GM19397 (cell line): Measurements from ENCODE around the gene THAP9.
A peak's percentile ranks its signal among the peaks of the same experiment; 100 is the strongest.
"Not testable (repeated sequence)": the region's sequence is repeated elsewhere in the genome, so short reads cannot be mapped to it uniquely, and the experiment has no call there.

Source experiments
- ATAC-seq: cut with Tn5 transposase; IDR thresholded peaks from one replicate; pipeline ENCODE4 v1.9.1; 2021; ENCODE audit warnings: mild to moderate bottlenecking, moderate library complexity; ENCODE audit not compliant: unreplicated experiment

THAP9 gene, protein sequence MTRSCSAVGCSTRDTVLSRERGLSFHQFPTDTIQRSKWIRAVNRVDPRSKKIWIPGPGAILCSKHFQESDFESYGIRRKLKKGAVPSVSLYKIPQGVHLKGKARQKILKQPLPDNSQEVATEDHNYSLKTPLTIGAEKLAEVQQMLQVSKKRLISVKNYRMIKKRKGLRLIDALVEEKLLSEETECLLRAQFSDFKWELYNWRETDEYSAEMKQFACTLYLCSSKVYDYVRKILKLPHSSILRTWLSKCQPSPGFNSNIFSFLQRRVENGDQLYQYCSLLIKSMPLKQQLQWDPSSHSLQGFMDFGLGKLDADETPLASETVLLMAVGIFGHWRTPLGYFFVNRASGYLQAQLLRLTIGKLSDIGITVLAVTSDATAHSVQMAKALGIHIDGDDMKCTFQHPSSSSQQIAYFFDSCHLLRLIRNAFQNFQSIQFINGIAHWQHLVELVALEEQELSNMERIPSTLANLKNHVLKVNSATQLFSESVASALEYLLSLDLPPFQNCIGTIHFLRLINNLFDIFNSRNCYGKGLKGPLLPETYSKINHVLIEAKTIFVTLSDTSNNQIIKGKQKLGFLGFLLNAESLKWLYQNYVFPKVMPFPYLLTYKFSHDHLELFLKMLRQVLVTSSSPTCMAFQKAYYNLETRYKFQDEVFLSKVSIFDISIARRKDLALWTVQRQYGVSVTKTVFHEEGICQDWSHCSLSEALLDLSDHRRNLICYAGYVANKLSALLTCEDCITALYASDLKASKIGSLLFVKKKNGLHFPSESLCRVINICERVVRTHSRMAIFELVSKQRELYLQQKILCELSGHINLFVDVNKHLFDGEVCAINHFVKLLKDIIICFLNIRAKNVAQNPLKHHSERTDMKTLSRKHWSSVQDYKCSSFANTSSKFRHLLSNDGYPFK

DNA sequence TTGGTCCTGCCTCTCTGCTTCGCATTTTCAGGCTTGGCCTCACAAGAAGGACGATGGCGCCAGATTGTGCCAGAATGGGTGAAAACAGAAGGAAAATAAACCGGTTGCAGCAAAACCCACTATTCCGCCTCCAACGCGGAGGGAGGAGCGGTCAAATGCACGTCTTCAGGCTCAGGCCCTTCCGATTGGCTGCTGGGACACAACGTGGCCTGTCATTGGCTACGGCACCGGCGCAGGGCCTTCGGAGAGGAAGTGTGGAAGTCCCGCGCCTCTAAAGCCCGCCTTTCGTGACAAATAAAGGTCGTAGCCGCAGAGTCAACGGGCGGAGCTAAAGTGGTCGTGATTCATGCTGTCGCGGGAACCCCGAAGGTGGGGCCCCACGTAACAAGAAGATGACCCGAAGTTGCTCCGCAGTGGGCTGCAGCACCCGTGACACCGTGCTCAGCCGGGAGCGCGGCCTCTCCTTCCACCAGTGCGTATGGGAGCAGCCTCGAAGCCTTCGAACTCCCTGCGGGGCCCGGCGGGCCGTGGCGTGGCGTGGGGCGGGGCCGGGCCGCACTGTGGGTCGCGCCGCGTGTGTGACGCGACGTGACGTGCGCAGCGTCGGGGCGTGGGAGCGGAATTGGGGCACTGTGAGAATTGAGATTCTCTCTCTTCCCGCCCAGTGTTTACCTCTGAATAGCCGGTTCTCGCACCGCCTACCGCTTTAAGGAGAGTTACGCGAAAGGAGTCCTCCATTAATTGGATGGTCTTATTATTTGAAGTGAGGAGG lies at the start of gene THAP9:
Gene THAP9, plus strand, starts transcription at position 325 of the 772 bp plus-strand sequence. Its CDS starts 68 bp downstream, at position 393.
- peak; percentile 89 for ATAC-seq

DNA sequence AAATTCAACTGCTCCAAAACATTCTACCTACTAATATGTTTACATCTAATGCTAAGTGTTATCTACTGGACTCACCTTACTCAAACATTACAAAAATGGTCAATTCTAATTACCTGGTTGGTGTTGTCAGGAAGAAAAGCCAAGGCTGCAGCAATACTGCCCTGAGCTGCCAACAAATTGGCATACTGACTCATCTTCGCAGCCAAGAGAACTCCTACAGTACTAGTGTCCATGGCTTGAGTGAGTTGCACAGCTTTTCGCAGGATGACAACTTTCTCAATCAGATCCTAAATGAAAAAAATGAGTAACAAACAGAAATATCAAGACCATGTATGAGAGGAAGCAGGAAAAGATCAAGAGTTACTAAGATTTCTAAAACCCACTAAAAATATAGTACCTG lies 49.2 kb upstream of the THAP9 start:
- ATAC-seq, result no peak

DNA sequence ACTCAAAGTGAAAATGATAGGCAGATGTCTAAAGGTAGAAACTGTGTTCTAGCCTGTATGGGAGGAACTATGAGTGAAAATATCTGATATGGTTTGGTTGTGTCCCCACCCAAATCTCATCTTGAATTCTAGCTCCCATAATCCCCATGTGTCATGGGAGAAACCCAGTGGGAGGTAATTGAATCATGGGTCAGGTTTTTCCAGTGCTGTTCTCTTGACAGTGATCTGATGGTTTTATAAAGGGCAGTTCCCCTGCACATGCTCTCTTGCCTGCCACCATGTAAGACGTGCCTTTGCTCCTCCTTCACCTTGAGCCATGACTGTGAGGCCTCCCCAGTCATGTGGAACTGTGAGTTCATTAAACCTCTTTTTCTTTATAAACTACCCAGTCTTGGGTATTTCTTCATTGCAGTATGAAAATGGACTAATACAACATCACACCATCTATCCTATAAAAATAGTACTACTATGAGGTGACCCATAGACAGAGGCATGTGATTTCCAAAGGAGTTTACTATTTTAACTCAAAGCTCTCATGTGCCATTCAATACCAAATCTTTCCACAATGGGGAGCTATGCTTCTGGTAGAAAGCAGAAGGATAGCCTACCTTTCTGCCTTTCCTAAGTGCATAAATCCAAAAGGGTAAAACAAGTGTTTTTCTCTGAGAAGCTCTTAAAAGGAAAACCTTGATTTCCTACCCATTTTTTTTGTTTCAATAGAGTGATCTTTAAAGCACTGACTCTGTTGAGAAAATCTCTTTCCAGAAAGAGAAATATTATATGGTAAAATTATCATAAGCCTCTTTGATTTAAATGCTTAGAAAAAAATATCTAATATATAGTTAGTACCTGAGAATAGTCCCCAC lies 48.4 kb upstream of the THAP9 start:
- no peak for ATAC-seq

DNA sequence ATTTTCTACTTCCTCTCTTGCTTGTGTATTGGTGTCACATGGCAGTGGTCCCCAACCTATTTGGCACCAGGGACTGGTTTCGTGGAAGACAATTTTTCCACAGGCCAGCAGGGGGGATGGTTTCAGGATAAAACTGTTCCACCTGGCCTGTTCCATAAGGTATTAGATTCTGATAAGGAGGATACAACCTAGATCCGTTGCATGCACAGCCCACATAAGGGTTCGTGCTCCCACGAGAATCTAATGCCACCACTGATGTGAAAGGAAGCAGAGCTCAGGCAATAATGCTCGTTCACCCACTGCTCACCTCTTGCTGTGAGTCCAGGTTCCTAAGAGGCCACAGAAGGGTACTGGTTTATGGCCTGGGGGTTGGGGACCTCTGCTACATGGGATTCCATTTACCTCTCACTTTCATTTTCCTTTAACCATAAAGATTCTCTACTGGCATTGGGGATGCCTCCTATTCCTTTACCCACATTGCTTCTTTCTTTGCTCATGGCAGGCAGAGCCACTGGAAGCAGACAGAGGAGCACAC lies 47.7 kb upstream of the THAP9 start:
- no peak for ATAC-seq

DNA sequence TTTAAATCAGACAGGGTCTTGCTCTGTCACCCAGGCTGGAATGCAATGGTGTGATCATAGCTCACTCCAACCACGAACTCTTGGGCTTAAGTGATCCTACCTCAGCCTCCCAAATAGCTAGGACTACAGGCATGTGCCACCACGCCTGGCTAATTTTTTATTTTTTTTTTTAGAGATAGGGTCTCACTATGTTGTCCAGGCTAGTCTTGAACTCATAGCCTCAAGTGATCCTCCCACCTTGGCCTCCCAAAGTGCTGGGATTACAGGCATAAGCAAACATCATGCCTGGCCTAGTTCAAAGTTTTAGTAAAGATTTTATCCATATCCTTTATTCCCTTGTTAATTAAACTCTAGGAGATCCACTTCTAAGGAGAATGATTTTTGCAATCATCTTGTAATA lies 40.0 kb upstream of the THAP9 start:
- ATAC-seq, result not testable (repeated sequence)

DNA sequence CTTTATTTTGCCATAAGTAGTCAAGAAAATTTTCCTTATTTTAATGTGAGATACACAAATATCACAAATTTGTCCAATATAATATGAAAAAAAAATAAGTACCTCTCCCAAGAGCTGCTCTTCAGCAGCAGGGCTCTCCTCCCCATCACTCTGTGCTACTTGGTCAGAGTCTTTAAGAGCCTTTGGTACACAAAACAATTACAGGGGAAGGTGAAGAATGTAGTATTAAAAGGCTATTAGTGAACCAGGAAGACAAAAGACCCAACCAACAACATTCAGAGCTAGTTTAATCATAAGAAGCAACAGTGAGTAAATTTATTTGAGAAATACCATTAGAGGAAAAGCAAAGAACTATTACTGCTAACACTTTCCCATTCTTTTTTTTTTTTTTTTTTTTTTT lies 39.0 kb upstream of the THAP9 start:
- no peak for ATAC-seq

DNA sequence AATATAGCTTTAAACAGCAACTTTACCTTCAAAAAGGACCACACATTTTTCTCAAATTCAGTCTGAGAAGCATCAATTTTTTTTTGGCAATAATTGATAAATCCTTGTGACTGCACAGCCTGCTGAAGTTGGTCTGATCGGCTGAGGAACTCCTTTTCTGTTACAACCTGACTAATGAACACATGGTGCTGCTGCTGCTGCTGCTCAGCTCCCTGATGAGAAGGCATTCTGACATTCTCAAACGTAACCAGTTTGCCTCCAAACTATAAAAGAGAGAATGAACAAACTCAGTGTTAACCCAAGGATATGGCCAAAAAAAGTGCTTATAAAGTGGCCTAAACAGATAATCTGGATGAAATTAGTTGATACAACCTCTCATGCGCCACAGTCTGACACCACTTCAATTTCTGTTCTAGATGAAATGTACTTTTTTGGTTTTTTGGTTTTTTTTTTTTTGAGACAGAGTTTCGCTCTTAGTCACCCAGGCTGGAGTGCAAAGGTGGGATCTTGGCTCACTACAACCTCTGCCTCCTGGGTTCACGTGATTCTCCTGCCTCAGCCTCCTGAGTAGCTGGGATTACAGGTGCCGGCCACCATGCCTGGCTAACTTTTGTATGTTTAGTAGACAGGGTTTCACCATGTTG lies 36.1 kb upstream of the THAP9 start:
- no peak for ATAC-seq

DNA sequence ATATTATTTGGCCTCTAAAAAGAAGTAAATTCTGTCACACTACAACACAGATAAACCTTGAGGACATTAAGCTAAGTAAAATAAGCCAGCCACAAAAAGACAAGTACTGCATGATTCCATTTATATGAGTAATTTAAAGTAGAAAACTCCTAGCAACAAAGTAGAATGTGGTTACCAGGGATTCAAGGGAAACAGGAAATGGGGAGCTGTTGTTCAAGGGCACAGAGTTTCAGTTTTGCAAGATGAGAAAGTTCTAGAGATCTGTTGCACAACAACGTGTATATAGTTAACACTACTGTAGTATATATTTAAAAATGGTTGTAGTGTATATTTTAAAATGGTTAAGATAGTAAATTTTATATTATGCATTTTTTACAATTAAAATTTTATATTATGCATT lies 34.9 kb upstream of the THAP9 start:
- no peak for ATAC-seq

DNA sequence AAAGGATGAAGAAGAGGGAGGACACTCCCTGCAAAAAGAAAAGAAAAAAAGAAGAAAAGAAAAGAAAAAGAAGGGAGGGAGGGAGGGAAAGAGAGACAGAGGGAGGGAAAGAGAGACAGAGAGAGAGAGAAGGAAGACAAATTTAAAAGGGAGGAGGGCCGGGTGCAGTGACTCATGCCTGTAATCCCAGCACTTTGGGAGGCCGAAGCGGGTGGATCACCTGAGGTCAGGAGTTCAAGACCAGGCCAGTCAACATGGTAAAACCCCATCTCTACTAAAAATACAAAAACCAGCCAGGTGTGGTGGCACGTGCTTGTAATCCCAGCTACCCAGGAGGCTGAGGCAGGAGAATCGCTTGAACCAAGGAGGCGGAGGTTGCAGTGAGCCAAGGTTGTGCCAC lies 34.5 kb upstream of the THAP9 start:
- not testable (repeated sequence) for ATAC-seq

DNA sequence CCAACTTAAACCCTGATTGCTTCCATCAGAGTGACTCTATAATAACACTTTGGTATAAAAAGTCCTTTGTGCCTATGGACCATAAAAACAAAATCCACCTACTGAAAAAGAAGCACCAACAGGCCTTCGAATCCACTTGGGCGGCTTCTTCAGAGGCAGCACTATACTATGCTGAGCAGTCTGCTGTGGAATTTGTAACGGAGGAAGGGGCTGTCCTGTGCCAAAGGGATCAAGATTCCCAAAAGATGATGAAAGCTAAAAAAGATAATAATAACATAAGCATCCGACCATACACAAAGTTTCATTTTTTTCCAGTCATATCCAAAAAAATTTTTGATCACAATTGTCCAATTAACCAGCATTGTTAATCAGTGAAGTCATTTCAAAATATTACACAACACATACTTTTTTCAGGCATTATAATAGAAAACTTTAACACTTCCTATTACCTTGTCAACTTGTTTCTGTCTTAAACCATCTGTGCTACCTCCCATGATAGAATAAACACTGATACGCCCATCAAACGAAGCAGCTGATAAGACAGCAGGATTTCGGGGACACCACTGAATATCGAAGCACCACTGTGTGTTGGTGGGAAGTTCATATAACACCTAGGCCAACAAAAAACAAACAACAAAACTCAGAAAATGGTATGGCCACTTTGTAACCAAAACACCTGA lies 33.7 kb upstream of the THAP9 start:
- no peak for ATAC-seq

DNA sequence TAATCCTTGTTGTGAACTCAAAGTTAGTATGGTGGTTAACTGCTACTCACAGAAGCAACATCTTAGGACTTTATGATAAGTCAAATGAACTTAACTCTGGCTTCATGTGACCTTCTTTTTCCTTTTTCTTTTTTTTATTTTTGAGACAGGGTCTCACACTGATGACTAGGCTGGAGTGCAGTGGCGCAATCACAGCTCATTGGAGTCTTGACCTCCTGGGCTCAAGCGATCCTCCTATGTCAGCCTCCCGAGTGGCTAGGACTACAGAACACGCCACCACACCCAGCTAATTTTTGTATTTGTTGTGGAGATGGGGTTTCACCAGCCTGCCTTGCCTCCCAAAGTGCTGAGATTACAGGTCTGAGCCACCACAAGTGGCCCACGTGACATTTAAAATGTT lies 32.0 kb upstream of the THAP9 start:
- no peak for ATAC-seq

DNA sequence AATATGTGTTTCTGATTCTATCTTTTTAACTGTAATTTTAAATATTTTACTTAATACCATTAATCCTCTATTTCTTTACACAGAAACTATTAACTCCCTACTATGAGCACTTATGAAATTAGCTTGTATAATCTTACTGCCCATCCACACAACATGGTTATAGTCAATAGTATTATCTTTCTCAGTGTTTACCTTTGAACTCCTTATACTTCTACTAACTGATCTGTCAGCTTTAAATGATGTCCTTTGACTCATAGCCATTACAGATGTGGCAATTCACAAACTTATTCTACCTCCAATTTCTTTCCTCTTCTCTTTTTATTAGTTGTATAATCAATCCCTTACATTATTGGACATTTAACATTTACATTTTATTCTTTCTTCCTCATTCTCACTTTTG lies 15.1 kb upstream of the THAP9 start:
- no peak for ATAC-seq

DNA sequence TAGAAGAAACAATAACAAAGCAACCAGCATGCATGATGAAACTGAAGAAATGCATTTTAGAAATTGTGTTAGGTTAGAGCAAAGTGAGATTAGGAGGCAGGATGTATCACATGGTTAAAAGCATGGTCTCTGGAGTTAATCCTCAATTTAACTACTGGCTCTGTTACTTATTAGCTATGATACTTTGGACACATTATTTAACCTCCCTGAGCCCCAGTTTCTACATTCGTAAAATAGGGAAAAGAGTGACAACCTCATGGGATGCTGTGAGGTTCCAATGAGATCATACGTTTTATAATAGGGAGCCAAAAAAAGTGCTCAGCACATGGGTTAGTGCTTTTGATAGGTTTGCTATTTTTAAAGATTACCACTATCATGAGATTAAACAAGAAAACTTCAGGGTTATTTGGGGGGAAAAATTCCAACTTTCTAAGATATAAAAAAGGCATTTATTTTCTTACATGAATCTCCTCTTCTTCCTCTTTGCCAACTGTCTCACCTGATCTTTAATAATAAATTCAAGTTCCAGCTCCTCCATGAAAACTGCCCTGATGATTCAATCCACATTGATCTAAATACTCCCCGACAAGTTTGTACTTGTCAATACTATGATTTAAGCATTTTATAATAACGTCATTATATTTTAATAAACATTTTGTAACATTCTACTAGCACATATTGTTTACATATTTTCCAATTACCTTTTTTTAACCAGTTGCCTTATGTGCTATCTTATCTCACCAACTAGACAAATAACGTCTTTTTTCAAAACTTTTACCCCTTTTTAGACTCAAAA lies 14.2 kb upstream of the THAP9 start:
- ATAC-seq, result no peak

DNA sequence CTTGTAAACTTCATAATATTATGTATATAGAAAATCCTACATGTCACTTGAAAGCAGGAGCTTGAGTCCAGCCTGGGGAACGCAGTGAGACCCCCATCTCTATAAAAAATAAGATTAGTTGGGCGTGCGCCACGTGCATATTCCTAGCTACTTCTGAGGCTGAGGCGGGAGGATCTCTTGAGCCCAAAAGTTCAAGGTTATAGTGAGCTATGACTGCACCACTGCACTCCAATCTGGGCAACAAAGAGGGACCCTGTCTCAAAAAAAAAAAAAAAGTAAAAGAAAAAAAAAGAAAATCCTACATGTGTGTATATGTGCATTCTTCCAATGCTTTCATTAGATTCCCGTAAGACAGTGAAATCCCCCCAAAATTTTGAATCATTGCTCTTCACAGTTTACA lies 11.2 kb upstream of the THAP9 start:
- ATAC-seq, result no peak

DNA sequence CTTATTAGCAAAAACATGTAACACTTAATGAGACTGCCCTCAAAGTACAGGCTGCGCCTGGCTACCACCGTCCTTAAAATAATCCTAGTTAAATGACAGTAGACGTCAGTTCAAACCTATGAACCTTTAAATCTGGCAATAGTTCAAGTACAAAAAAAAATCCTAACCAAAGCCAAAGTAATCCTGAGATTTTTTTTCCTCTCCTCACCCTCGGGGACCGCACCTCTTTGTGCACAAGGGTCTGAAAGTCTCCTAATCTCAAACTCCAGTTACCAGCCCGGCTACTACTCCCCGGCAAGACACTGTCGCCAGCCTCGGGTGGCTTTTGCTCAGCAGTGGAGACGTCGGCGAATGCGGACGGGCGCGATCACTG lies 10.0 kb upstream of the THAP9 start:
- no peak for ATAC-seq

DNA sequence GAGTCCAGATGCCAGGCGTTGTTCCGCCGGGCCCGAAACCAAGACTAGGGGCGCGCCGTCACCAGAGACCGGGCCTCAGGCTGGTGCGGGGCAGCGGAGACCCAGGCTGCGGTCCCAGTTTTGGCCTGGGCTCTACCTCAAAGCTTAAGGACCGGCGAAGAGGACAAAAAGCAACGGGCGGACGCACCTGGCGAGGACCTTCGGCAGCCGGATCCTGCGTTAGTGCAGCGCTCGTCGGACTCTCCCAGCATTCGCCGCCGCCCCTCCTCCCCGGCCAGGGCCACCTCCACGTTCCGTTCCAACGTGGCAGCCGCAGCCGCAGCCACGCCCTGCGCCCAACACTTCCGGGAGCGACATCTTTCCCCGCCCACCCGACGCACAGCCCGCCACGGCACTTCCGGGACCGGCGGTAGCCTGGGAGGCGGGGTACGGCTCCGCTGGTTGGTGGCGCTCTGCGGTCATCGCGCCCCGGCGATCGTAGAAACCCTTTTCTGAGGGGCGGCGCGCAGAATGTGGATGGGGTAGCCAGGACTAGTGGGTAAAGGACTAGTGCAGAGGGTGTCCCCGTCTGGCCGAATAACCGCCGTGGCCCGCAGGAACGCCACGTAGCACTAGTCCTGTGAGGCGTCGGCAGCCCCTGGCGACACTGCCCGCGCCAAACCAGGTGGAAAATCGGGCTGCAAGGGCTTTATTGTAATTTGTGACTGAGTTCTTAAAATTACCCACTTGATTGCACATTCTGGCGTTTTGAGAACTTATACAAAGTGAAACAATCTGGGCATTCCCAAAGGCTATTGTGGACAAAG lies 9.4 kb upstream of the THAP9 start, which contains the start of gene SEC31A:
Gene SEC31A, minus strand, starts transcription at position 253 of the 806 bp plus-strand sequence. CDS start 9,217 bp downstream, outside the sequence.
- peak; percentile 91 for ATAC-seq
